HEK293T (cell line): ENCODE measurements around the gene PINK1.

ENCODE experiments used
- CTCF ChIA-PET: fragments of 350-600 bp; formaldehyde crosslinking; extraction: SDS; loops from one replicate; lab custom pipeline; 2021; ENCODE audit warnings: antibody characterized with exemption, inconsistent platforms; lab: Yijun Ruan, JAX
- POLR2A ChIA-PET: fragments of 350-600 bp; formaldehyde crosslinking; extraction: SDS; loops from one replicate; lab custom pipeline; 2020; ENCODE audit warnings: antibody characterized with exemption, inconsistent platforms; lab: Yijun Ruan, JAX
- DNase-seq: peaks from one replicate; pipeline ENCODE4 v3.0.0; 2012; ENCODE audit warnings: mixed read lengths; ENCODE audit errors: extremely low spot score
- ARNT ChIP-seq: fragments of 450-650 bp; IDR thresholded peaks from 2 replicates; pipeline ENCODE4 v1.6.1; 2017; ENCODE audit warnings: mild to moderate bottlenecking
- BHLHE40 ChIP-seq: fragments of 450-650 bp; IDR thresholded peaks from 2 replicates; pipeline ENCODE4 v1.6.1; 2016; ENCODE audit warnings: mild to moderate bottlenecking, moderate library complexity, borderline replicate concordance
- CTBP1 ChIP-seq: fragments of 450-650 bp; IDR thresholded peaks from 2 replicates; pipeline ENCODE4 v1.6.1; 2016; ENCODE audit warnings: borderline replicate concordance
- ELF4 ChIP-seq: fragments of 450-650 bp; IDR thresholded peaks from 2 replicates; pipeline ENCODE4 v1.6.1; 2017; ENCODE audit warnings: antibody characterized with exemption
- FOXA1 ChIP-seq: fragments of 450-650 bp; IDR thresholded peaks from 2 replicates; pipeline ENCODE4 v1.6.1; 2016; ENCODE audit warnings: mild to moderate bottlenecking
- FOXK2 ChIP-seq: fragments of 450-650 bp; IDR thresholded peaks from 2 replicates; pipeline ENCODE4 v1.6.1; 2016; ENCODE audit warnings: mild to moderate bottlenecking
- FOXM1 ChIP-seq: fragments of 450-650 bp; IDR thresholded peaks from 2 replicates; pipeline ENCODE4 v1.6.1; 2017; ENCODE audit warnings: mild to moderate bottlenecking, borderline replicate concordance
- HDGF ChIP-seq: fragments of 450-650 bp; IDR thresholded peaks from 2 replicates; pipeline ENCODE4 v1.6.1; 2017; ENCODE audit warnings: antibody characterized with exemption, borderline replicate concordance
- L3MBTL2 ChIP-seq: fragments of 450-650 bp; conservative IDR thresholded peaks from 2 replicates; pipeline ENCODE4 v1.6.1; 2016; ENCODE audit warnings: mild to moderate bottlenecking
- LEF1 ChIP-seq: fragments of 450-650 bp; IDR thresholded peaks from 2 replicates; pipeline ENCODE4 v1.6.1; 2017; ENCODE audit warnings: mild to moderate bottlenecking, borderline replicate concordance
- NFRKB ChIP-seq: fragments of 450-650 bp; IDR thresholded peaks from 2 replicates; pipeline ENCODE4 v1.6.1; 2016; ENCODE audit warnings: mild to moderate bottlenecking, moderate library complexity
- PKNOX1 ChIP-seq: fragments of 450-650 bp; IDR thresholded peaks from 2 replicates; pipeline ENCODE4 v1.6.1; 2016
- SP1 ChIP-seq: fragments of 450-650 bp; IDR thresholded peaks from 2 replicates; pipeline ENCODE4 v1.6.1; 2017
- SUZ12 ChIP-seq: fragments of 450-650 bp; IDR thresholded peaks from 2 replicates; pipeline ENCODE4 v1.6.1; 2016; ENCODE audit warnings: mild to moderate bottlenecking
- TARDBP ChIP-seq: fragments of 450-650 bp; IDR thresholded peaks from 2 replicates; pipeline ENCODE4 v1.6.1; 2016
- ZNF384 ChIP-seq: fragments of 450-650 bp; IDR thresholded peaks from 2 replicates; pipeline ENCODE4 v1.6.1; 2016

PINK1 gene

GRCh38 chr1:20609541-20609940 is 23.7 kb upstream of the PINK1 start:
- TF ChIP-seq ARNT (no peak), NFRKB (no peak), FOXM1 (no peak), SP1 (no peak), BHLHE40 (no peak), ZNF384 (no peak), HDGF (no peak), FOXK2 (no peak)
- CTCF ChIA-PET, result no interaction called here
- POLR2A ChIA-PET, result interaction anchor here (1.0 kb wide), 1 partner anchor 24 kb away, joined by 3 read pairs; no protein-coding TSS in a partner anchor
- DNase-seq, result no peak

- TF ChIP-seq LEF1 (no peak), FOXA1 (no peak), BHLHE40 (no peak), NFRKB (no peak), ZNF384 (no peak), ELF4 (no peak)
- POLR2A ChIA-PET, result no interaction called here
- no peak for DNase-seq
These were observed 22.3 kb upstream of the PINK1 start for GRCh38 chr1:20610970-20611369.

GRCh38 chr1:20611652-20612051 is 21.6 kb upstream of the PINK1 start:
- no peak for DNase-seq
- TF ChIP-seq HDGF (no peak), FOXA1 (no peak), NFRKB (no peak)
- CTCF ChIA-PET, result no interaction called here
- POLR2A ChIA-PET, result no interaction called here

More at GRCh38 chr1:20610970-20611369, 22.3 kb upstream of the PINK1 start:
- CTCF ChIA-PET, result no interaction called here

- DNase-seq, result no peak
- TF ChIP-seq ARNT, result no peak
- no peak for TF ChIP-seq L3MBTL2
- TF ChIP-seq BHLHE40, result no peak
- TF ChIP-seq TARDBP, result no peak
- TF ChIP-seq HDGF, result no peak
- ChIA-PET CTCF (no interaction called here), POLR2A (no interaction called here)
These were observed 21.0 kb upstream of the PINK1 start for GRCh38 chr1:20612221-20612746.

GRCh38 chr1:20614131-20614579 is 19.1 kb upstream of the PINK1 start:
- CTCF ChIA-PET, result interaction anchor here (1.4 kb wide), 1 partner anchor 19 kb away, joined by 4 read pairs; no protein-coding TSS in a partner anchor
- DNase-seq, result no peak
- no peak for TF ChIP-seq ELF4
- no peak for TF ChIP-seq ZNF384
- no peak for TF ChIP-seq L3MBTL2
- TF ChIP-seq SUZ12, result no peak
- no peak for TF ChIP-seq CTBP1
- no peak for TF ChIP-seq ARNT
- TF ChIP-seq FOXK2, result no peak
- no peak for TF ChIP-seq TARDBP
- no peak for TF ChIP-seq HDGF
- TF ChIP-seq PKNOX1, result no peak
- no peak for TF ChIP-seq FOXM1
- TF ChIP-seq SP1, result no peak
- TF ChIP-seq FOXA1, result no peak
- POLR2A ChIA-PET, result interaction anchor here (0.7 to 1.1 kb wide), 2 partner anchors 20 to 1114 kb away, joined by 3 to 4 read pairs; no protein-coding TSS in a partner anchor

- DNase-seq, result no peak
- ChIA-PET POLR2A (no interaction called here), CTCF (no interaction called here)
- TF ChIP-seq FOXK2 (no peak), BHLHE40 (no peak), TARDBP (no peak), CTBP1 (no peak), SP1 (no peak), FOXM1 (no peak), ZNF384 (no peak), LEF1 (no peak), NFRKB (no peak), ARNT (no peak), ELF4 (no peak), HDGF (no peak), PKNOX1 (no peak), FOXA1 (no peak), L3MBTL2 (no peak), SUZ12 (no peak)
These were observed 17.1 kb upstream of the PINK1 start for GRCh38 chr1:20615946-20616846.

DNA sequence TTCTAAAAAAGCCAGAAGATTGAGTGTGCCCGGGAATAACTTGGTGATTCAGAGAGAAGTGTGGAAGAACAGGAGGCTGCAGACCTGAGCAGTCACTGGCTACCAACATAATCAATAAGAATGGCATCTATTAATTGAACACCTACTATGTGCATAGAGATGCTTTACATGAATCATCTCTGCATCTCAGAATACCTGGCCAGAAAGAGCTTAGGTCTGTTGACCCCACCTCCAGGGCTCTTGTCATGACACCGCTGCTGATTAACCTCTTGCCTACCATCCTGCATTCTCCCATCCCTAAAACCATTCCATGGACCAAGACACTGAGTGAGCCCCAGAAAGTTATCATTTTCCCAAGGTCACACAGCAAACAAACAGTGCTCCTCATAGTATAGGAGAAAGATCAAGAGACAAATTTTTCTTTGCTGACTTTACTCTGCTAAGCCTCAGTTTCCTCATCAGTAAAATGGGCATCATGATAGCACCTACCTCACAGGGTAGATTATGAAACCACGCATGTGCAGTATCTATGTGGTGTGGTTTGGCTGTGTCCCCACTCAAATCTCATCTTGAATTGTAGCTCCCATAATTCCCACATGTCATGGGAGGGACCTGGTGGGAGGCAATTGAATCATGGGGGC is 16.3 kb upstream of the PINK1 start:
- POLR2A ChIA-PET, result no interaction called here
- CTCF ChIA-PET, result interaction anchor here (0.9 kb wide), 1 partner anchor 17 kb away, joined by 3 read pairs; no protein-coding TSS in a partner anchor
- TF ChIP-seq SP1 (no peak), FOXK2 (no peak)
- no peak for DNase-seq
